ENCODE results near the gene VKORC1L1.
"Not testable (repeated sequence)": the region's sequence is repeated elsewhere in the genome, so short reads cannot be mapped to it uniquely, and the experiment has no call there.

DNA sequence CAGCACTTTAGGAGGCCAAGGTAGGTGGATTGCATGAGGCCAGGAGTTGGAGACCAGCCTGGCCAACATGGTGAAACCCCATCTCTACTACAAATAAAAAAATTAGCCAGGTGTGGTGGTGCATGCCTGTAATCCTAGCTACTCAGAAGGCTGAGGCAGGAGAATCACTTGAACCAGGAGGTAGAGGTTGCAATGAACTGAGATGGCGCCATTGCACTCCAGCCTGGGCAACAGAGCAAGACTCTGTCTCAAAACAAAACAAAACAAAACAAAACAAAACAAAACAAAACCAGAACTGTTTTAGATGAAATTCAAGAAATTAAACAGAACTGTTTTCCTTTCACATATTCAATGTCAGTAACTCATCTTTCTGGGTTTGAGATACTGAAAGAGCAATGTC, 115.6 kb downstream of the VKORC1L1 start:
- TF ChIP-seq, protein P1, sequence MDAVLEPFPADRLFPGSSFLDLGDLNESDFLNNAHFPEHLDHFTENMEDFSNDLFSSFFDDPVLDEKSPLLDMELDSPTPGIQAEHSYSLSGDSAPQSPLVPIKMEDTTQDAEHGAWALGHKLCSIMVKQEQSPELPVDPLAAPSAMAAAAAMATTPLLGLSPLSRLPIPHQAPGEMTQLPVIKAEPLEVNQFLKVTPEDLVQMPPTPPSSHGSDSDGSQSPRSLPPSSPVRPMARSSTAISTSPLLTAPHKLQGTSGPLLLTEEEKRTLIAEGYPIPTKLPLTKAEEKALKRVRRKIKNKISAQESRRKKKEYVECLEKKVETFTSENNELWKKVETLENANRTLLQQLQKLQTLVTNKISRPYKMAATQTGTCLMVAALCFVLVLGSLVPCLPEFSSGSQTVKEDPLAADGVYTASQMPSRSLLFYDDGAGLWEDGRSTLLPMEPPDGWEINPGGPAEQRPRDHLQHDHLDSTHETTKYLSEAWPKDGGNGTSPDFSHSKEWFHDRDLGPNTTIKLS (IDR thresholded peaks at IDR 0.05; ENCODE audit: borderline replicate concordance, low read depth) = not testable (repeated sequence)
- not testable (repeated sequence) for TF ChIP-seq NR2F6 (CRISPR knock-in tag; IDR thresholded peaks at IDR 0.05); ZNF79 (CRISPR knock-in tag; IDR thresholded peaks at IDR 0.05; ENCODE audit: low read depth); EP300 (IDR thresholded peaks at IDR 0.05; ENCODE audit: low read length); HMGN3 (IDR thresholded peaks at IDR 0.05; ENCODE audit: borderline replicate concordance, extremely low read depth, insufficient read length, low read depth, low read length)
- TF ChIP-seq, protein P2, sequence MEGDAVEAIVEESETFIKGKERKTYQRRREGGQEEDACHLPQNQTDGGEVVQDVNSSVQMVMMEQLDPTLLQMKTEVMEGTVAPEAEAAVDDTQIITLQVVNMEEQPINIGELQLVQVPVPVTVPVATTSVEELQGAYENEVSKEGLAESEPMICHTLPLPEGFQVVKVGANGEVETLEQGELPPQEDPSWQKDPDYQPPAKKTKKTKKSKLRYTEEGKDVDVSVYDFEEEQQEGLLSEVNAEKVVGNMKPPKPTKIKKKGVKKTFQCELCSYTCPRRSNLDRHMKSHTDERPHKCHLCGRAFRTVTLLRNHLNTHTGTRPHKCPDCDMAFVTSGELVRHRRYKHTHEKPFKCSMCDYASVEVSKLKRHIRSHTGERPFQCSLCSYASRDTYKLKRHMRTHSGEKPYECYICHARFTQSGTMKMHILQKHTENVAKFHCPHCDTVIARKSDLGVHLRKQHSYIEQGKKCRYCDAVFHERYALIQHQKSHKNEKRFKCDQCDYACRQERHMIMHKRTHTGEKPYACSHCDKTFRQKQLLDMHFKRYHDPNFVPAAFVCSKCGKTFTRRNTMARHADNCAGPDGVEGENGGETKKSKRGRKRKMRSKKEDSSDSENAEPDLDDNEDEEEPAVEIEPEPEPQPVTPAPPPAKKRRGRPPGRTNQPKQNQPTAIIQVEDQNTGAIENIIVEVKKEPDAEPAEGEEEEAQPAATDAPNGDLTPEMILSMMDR (IDR thresholded peaks at IDR 0.05 in 2 of 3, conservative IDR thresholded peaks at IDR 0.05 in 1 of 3; ENCODE audit: insufficient read depth in 2 of 3, low read depth in 1 of 3, low read length in 3 of 3) = not testable (repeated sequence)
- TF ChIP-seq, protein P3, sequence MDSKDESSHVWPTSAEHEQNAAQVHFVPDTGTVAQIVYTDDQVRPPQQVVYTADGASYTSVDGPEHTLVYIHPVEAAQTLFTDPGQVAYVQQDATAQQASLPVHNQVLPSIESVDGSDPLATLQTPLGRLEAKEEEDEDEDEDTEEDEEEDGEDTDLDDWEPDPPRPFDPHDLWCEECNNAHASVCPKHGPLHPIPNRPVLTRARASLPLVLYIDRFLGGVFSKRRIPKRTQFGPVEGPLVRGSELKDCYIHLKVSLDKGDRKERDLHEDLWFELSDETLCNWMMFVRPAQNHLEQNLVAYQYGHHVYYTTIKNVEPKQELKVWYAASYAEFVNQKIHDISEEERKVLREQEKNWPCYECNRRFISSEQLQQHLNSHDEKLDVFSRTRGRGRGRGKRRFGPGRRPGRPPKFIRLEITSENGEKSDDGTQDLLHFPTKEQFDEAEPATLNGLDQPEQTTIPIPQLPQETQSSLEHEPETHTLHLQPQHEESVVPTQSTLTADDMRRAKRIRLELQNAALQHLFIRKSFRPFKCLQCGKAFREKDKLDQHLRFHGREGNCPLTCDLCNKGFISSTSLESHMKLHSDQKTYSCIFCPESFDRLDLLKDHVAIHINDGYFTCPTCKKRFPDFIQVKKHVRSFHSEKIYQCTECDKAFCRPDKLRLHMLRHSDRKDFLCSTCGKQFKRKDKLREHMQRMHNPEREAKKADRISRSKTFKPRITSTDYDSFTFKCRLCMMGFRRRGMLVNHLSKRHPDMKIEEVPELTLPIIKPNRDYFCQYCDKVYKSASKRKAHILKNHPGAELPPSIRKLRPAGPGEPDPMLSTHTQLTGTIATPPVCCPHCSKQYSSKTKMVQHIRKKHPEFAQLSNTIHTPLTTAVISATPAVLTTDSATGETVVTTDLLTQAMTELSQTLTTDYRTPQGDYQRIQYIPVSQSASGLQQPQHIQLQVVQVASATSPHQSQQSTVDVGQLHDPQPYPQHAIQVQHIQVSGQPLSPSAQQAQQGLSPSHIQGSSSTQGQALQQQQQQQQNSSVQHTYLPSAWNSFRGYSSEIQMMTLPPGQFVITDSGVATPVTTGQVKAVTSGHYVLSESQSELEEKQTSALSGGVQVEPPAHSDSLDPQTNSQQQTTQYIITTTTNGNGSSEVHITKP (IDR thresholded peaks at IDR 0.05; ENCODE audit: partially characterized antibody) = not testable (repeated sequence)
